Endothelial cell of umbilical vein (primary cell): ENCODE measurements around the gene CAT. TPM values are rescaled to one million over a fixed set of nuclear protein-coding genes. Genes with fewer than 3 reads are reported as not detected.

ENCODE experiments used
- BruUV-seq: library from RNA; stranded (reverse); fragments of 400-500 nt; replicated peaks from 2 replicates; lab custom pipeline; 2021; lab: Mats Ljungman, UMichigan
- CTCF ChIA-PET: fragments of 300-600, 350-600 bp; sonication (Branson Sonifier 250); formaldehyde crosslinking; loops from one replicate; lab custom pipeline; 2021; ENCODE audit warnings: antibody characterized with exemption, inconsistent platforms; lab: Charles Lee
- POLR2A ChIA-PET: fragments of 300-600, 350-600 bp; sonication (Branson Sonifier 250); formaldehyde crosslinking; loops from one replicate; lab custom pipeline; 2021; ENCODE audit warnings: antibody characterized with exemption, inconsistent platforms; lab: Charles Lee
- DNase-seq: peaks from one replicate; pipeline ENCODE4 v3.0.0-alpha.2; 2011; ENCODE audit warnings: low read depth, low spot score
- FAIRE-seq: peaks from 2 replicates; lab custom pipeline; 2011; peaks lifted over from hg19 to GRCh38; lab: Jason Lieb, UNC
- H2AFZ ChIP-seq: 2 replicates; pipeline ENCODE4 v1.6.0; 2012; ENCODE audit warnings: low read depth, low read length, control low read depth, inconsistent platforms
- H3K27ac ChIP-seq: 2 replicates; pipeline ENCODE4 v1.5.1; 2011; ENCODE audit warnings: low read depth, mild to moderate bottlenecking, control low read depth, low read length, moderate library complexity; ENCODE audit not compliant: insufficient read depth
- H3K27me3 ChIP-seq, 2 experiments: 2 replicates each; pipeline versions ENCODE4 v1.6.0 to v1.6.1; 2011; ENCODE audit warnings: low read length in 2 of 2, mixed read lengths in 1 of 2; ENCODE audit not compliant: control insufficient read depth in 2 of 2, insufficient read depth in 2 of 2
- H3K36me3 ChIP-seq, 2 experiments: 2 replicates in 1 of 2; 3 replicates in 1 of 2; pipeline ENCODE4 v1.5.1; 2011; ENCODE audit warnings: low read length in 2 of 2, mild to moderate bottlenecking in 1 of 2, moderate library complexity in 1 of 2; ENCODE audit not compliant: control insufficient read depth in 2 of 2, insufficient read depth in 2 of 2; ENCODE audit errors: extremely low read depth in 1 of 2
- H3K4me1 ChIP-seq: 3 replicates; pipeline ENCODE4 v1.5.1; 2011; ENCODE audit warnings: mild to moderate bottlenecking, low read length; ENCODE audit not compliant: control insufficient read depth, insufficient read depth; ENCODE audit errors: extremely low read depth
- H3K4me2 ChIP-seq: 2 replicates; pipeline ENCODE4 v1.6.1; 2011; ENCODE audit warnings: low read length, control low read depth, mixed read lengths; ENCODE audit not compliant: insufficient read depth
- H3K4me3 ChIP-seq, 3 experiments: fragments of 200-600 bp in 1 of 3; sonication (generic), shearing (Covaris generic) in 1 of 3; replicated peaks in 1 of 3; 2 replicates each; pipeline ENCODE4 v1.5.1; 2011 to 2016; ENCODE audit warnings: control low read depth in 3 of 3, low read length in 3 of 3, mild to moderate bottlenecking in 2 of 3, inconsistent platforms in 1 of 3, low read depth in 1 of 3, moderate library complexity in 1 of 3; ENCODE audit not compliant: insufficient read depth in 1 of 3
- H3K79me2 ChIP-seq: 2 replicates; pipeline ENCODE4 v1.6.0; 2012; ENCODE audit warnings: low read length, inconsistent platforms; ENCODE audit not compliant: control insufficient read depth, insufficient read depth
- H3K9ac ChIP-seq: replicated peaks from 2 replicates; pipeline ENCODE3; 2011; ENCODE audit warnings: low read length, control low read depth; ENCODE audit not compliant: insufficient read depth; ENCODE audit errors: extremely low read depth
- H3K9me1 ChIP-seq: replicated peaks from 3 replicates; pipeline ENCODE4 v1.6.0; 2011; ENCODE audit warnings: mild to moderate bottlenecking, low read length; ENCODE audit not compliant: control insufficient read depth, insufficient read depth; ENCODE audit errors: extremely low read depth
- H3K9me3 ChIP-seq: replicated peaks from 2 replicates; pipeline ENCODE4 v1.5.1; 2012; ENCODE audit warnings: low read length, inconsistent platforms; ENCODE audit not compliant: control insufficient read depth, insufficient read depth
- H4K20me1 ChIP-seq: replicated peaks from 2 replicates; pipeline ENCODE3; 2011; ENCODE audit warnings: mild to moderate bottlenecking, low read length; ENCODE audit not compliant: control insufficient read depth, insufficient read depth; ENCODE audit errors: extremely low read depth
- CTCF ChIP-seq, 2 donors: IDR thresholded peaks; 1 replicate in 1 of 2; 2 replicates in 1 of 2; pipeline ENCODE4 v1.5.1; 2011; ENCODE audit warnings: low read length in 2 of 2, mild to moderate bottlenecking in 2 of 2, moderate library complexity in 2 of 2, control low read depth in 1 of 2, inconsistent platforms in 1 of 2, low read depth in 1 of 2; ENCODE audit not compliant: insufficient read depth in 1 of 2; ENCODE audit errors: extremely low read depth in 1 of 2
- EZH2 ChIP-seq: IDR thresholded peaks from 2 replicates; pipeline ENCODE4 v1.6.1; 2012; ENCODE audit warnings: borderline replicate concordance, low read depth, mild to moderate bottlenecking, moderate library complexity, low read length, inconsistent platforms; ENCODE audit not compliant: severe bottlenecking
- FOS ChIP-seq: IDR thresholded peaks from 2 replicates; pipeline ENCODE4 v1.6.1; 2011; ENCODE audit warnings: mild to moderate bottlenecking, low read length, moderate library complexity, borderline replicate concordance; ENCODE audit not compliant: insufficient read depth
- GATA2 ChIP-seq: IDR thresholded peaks from 2 replicates; pipeline ENCODE4 v1.7.0; 2011; ENCODE audit warnings: low read depth, mild to moderate bottlenecking, moderate library complexity, mixed read lengths, low read length; ENCODE audit not compliant: insufficient read length, insufficient read depth
- JUN ChIP-seq: IDR thresholded peaks from 2 replicates; pipeline ENCODE4 v1.6.1; 2011; ENCODE audit warnings: borderline replicate concordance, low read depth; ENCODE audit not compliant: insufficient read length, insufficient read depth
- MAX ChIP-seq: IDR thresholded peaks from 2 replicates; pipeline ENCODE4 v1.6.1; 2011; ENCODE audit not compliant: insufficient read depth, insufficient read length
- MYC ChIP-seq: IDR thresholded peaks from one replicate; pipeline ENCODE4 v1.6.1; 2011; ENCODE audit warnings: mild to moderate bottlenecking, low read depth, low read length
- POLR2A ChIP-seq: IDR thresholded peaks from 2 replicates; pipeline ENCODE4 v1.6.1; 2012; ENCODE audit warnings: low read depth, mild to moderate bottlenecking, control low read depth, low read length
- POLR2AphosphoS5 ChIP-seq: IDR thresholded peaks from 2 replicates; pipeline ENCODE4 v1.6.1; 2012; ENCODE audit warnings: low read depth, mild to moderate bottlenecking, control low read depth, low read length, moderate library complexity; ENCODE audit not compliant: insufficient read depth
- dilution Hi-C: fragments of 300-500 bp; cut with MboI; formaldehyde crosslinking; loops from one replicate; pipeline ENCODE4 v1.15.0; 2019; ENCODE audit warnings: low sequenced_read_pairs; ENCODE audit not compliant: extremely low pct_ligation_motif_present
- intact Hi-C: fragments of 100-400 bp; cut with micrococcal nuclease; formaldehyde crosslinking; loops from one replicate; pipeline ENCODE4 v1.10.0; 2022
- polyA plus RNA-seq, 4 experiments: library from polyadenylated mRNA; depleted of rRNA in 3 of 4; stranded (reverse) in 3 of 4; unstranded in 1 of 4; fragments of >200 nt; gene quantifications; 2 replicates each; pipeline versions ENCODE4 v1.2.1 to v1.2.3, GENCODE V29; 2011 to 2012; ENCODE audit warnings: missing spikeins in 1 of 4
- total RNA-seq: library from RNA; stranded (reverse); gene quantifications from 2 replicates; pipeline ENCODE4 v1.2.3, GENCODE V29; 2021

The CAT gene
- total and polyA plus RNA-seq, 2 donors (not counting 3 experiments of a cell fraction or from before 2014, with no cell fraction given) = 32.7 to 50.5 TPM

GRCh38 chr11:34413263-34413662 is 25.5 kb upstream of the CAT start:
- Histone ChIP-seq H3K4me2 (no peak overlapping the region), H3K36me3 (no peaks in the 10 kb centered on the region), H3K9ac (no peak overlapping the region), H3K27me3 (peaks cover 3 to 5% of the 10 kb centered on the region in 2 experiments), H3K9me3 (peaks cover 2% of the 10 kb centered on the region), H3K4me1 (no peaks in the 10 kb centered on the region), H4K20me1 (no peaks in the 10 kb centered on the region), H3K4me3 (no peak overlapping the region), H2AFZ (no peak overlapping the region), H3K79me2 (no peaks in the 10 kb centered on the region), H3K9me1 (no peaks in the 10 kb centered on the region), H3K27ac (no peak overlapping the region)
- POLR2A ChIA-PET = no interaction called here
- FAIRE-seq (no peak), DNase-seq (no peak)
- intact Hi-C loops (no loop called here), dilution Hi-C loops (no loop called here)
- TF ChIP-seq MYC = no peak
- TF ChIP-seq GATA2 = no peak
- CTCF ChIA-PET = no interaction called here
- no TSS peak for BruUV-seq

- ChIA-PET CTCF (interaction anchor here (1.0 to 1.7 kb wide), 6 partner anchors 12 to 77 kb away, joined by 3 to 7 read pairs (median 4); partner anchors contain the start of gene CAT), POLR2A (no interaction called here)
- TF ChIP-seq JUN (no peak), POLR2AphosphoS5 (no peak), EZH2 (no peak), POLR2A (no peak), MYC (no peak), MAX (no peak), GATA2 (no peak), FOS (no peak), CTCF (IDR thresholded peaks at IDR 0.05; ENCODE audit: extremely low read depth in 1 of 2, insufficient read depth in 1 of 2, low read depth in 1 of 2, low read length in 2 of 2) (no peak)
- DNase-seq = no peak
- Histone ChIP-seq H3K4me3 (no peak overlapping the region), H3K27me3 (peaks cover 3 to 12% of the 10 kb centered on the region in 2 experiments), H4K20me1 (no peaks in the 10 kb centered on the region), H3K9ac (no peak overlapping the region), H2AFZ (no peak overlapping the region), H3K27ac (no peak overlapping the region), H3K79me2 (no peaks in the 10 kb centered on the region), H3K4me1 (no peaks in the 10 kb centered on the region), H3K9me3 (peaks cover 2% of the 10 kb centered on the region), H3K4me2 (no peak overlapping the region), H3K9me1 (no peaks in the 10 kb centered on the region), H3K36me3 (no peaks in the 10 kb centered on the region)
- dilution Hi-C loops (no loop called here), intact Hi-C loops (no loop called here)
- no TSS peak for BruUV-seq
- no peak for FAIRE-seq
Observed at GRCh38 chr11:34415538-34415937, 23.2 kb upstream of the CAT start.
